RPMI8226 (cell line): ENCODE measurements around the gene ZNF750.

Source experiments
- DNase-seq: peaks from one replicate; pipeline ENCODE4 v3.0.0-alpha.2; 2015

Gene ZNF750

GRCh38 chr17:82859431-82860403, 19.9 kb upstream of the ZNF750 start:
- DNase-seq = no peak

GRCh38 chr17:82858376-82859126, 18.7 kb upstream of the ZNF750 start:
- DNase-seq = no peak

- DNase-seq = no peak
Measured at GRCh38 chr17:82856361-82856760, 16.5 kb upstream of the ZNF750 start.

GRCh38 chr17:82854226-82854625, 14.4 kb upstream of the ZNF750 start:
- no peak for DNase-seq

GRCh38 chr17:82851381-82851780, 11.6 kb upstream of the ZNF750 start:
- no peak for DNase-seq

- no peak for DNase-seq
Measured at GRCh38 chr17:82849076-82849945, 9.5 kb upstream of the ZNF750 start.

GRCh38 chr17:82848022-82848592, 8.3 kb upstream of the ZNF750 start:
- DNase-seq = no peak

- DNase-seq = no peak
Measured at GRCh38 chr17:82846061-82846691, 6.4 kb upstream of the ZNF750 start.

GRCh38 chr17:82845163-82845807, 5.5 kb upstream of the ZNF750 start:
- DNase-seq = no peak

GRCh38 chr17:82844796-82845162, 5.0 kb upstream of the ZNF750 start:
- DNase-seq = no peak

- no peak for DNase-seq
Measured at GRCh38 chr17:82843904-82844680, 4.3 kb upstream of the ZNF750 start.

- DNase-seq = no peak
Measured at GRCh38 chr17:82841921-82842596, 2.2 kb upstream of the ZNF750 start.

- no peak for DNase-seq
Measured at GRCh38 chr17:82840431-82840831, 609 bp upstream of the ZNF750 start.

- DNase-seq = no peak
Measured at GRCh38 chr17:82838386-82839063, 1.3 kb downstream of the ZNF750 start.

- DNase-seq = no peak
Measured at GRCh38 chr17:82837586-82838320, 2.1 kb downstream of the ZNF750 start.

GRCh38 chr17:82836823-82837357, 2.9 kb downstream of the ZNF750 start:
- DNase-seq = no peak

- DNase-seq = no peak
Measured at GRCh38 chr17:82835766-82836512, 3.9 kb downstream of the ZNF750 start.

GRCh38 chr17:82835122-82835521, 4.7 kb downstream of the ZNF750 start:
- no peak for DNase-seq
